Measurements from ENCODE around the gene CCL20.

DNA sequence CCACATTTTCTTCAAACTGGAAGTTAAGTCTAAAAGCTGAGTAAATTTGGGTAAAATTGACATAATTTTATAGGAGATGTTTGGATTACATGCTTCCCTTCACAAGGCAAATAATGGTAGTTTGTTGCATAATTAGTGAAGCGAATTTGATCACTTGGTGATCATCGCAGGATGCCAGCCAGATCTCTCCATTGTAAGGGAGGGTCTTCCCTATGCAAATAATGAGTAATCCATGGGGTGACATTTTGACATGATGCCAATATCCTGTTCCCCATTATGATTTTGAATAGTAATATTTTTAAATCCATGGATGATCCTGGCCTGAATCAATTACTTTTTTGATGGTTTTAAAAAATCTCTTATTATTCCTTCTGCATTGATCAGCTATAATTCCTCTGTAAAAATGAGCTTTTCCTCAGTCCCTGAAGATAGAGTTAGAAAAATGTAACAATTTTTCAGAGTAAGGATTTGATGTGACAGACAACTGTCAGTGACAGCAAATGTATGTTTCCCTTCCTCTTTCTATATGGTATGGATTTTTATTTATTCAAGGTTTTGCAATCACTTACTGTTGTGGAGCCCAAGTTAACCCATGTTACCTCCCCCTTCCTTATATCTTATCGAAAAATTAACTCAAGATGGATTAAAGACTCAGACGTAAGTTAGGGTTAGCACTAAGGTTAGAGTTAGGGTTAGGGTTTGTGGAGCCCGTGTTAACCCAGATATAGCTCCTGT lies 21.4 kb downstream of the CCL20 start:
- no peak for TF ChIP-seq MAF1 (CRISPR knock-in tag; IDR thresholded peaks at IDR 0.05; ENCODE audit: borderline replicate concordance)
- TF ChIP-seq, protein P1, sequence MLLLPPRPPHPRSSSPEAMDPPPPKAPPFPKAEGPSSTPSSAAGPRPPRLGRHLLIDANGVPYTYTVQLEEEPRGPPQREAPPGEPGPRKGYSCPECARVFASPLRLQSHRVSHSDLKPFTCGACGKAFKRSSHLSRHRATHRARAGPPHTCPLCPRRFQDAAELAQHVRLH (CRISPR knock-in tag; IDR thresholded peaks at IDR 0.05; ENCODE audit: borderline replicate concordance, low read depth): no peak
- TF ChIP-seq, protein P2, sequence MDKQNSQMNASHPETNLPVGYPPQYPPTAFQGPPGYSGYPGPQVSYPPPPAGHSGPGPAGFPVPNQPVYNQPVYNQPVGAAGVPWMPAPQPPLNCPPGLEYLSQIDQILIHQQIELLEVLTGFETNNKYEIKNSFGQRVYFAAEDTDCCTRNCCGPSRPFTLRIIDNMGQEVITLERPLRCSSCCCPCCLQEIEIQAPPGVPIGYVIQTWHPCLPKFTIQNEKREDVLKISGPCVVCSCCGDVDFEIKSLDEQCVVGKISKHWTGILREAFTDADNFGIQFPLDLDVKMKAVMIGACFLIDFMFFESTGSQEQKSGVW (CRISPR knock-in tag; IDR thresholded peaks at IDR 0.05; ENCODE audit: borderline replicate concordance): no peak
- TF ChIP-seq POLR2AphosphoS5 (IDR thresholded peaks at IDR 0.05; ENCODE audit: low read depth, low read length): no peak
- no peak for TF ChIP-seq ZNF121 (CRISPR knock-in tag; IDR thresholded peaks at IDR 0.05)
- no peak for TF ChIP-seq FOXJ3 (CRISPR knock-in tag; IDR thresholded peaks at IDR 0.05; ENCODE audit: borderline replicate concordance)
- no peak for TF ChIP-seq YEATS2 (CRISPR knock-in tag; IDR thresholded peaks at IDR 0.05; ENCODE audit: borderline replicate concordance)
- TF ChIP-seq, protein P3, sequence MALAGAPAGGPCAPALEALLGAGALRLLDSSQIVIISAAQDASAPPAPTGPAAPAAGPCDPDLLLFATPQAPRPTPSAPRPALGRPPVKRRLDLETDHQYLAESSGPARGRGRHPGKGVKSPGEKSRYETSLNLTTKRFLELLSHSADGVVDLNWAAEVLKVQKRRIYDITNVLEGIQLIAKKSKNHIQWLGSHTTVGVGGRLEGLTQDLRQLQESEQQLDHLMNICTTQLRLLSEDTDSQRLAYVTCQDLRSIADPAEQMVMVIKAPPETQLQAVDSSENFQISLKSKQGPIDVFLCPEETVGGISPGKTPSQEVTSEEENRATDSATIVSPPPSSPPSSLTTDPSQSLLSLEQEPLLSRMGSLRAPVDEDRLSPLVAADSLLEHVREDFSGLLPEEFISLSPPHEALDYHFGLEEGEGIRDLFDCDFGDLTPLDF (CRISPR knock-in tag; IDR thresholded peaks at IDR 0.05): no peak
- TF ChIP-seq, protein P4, sequence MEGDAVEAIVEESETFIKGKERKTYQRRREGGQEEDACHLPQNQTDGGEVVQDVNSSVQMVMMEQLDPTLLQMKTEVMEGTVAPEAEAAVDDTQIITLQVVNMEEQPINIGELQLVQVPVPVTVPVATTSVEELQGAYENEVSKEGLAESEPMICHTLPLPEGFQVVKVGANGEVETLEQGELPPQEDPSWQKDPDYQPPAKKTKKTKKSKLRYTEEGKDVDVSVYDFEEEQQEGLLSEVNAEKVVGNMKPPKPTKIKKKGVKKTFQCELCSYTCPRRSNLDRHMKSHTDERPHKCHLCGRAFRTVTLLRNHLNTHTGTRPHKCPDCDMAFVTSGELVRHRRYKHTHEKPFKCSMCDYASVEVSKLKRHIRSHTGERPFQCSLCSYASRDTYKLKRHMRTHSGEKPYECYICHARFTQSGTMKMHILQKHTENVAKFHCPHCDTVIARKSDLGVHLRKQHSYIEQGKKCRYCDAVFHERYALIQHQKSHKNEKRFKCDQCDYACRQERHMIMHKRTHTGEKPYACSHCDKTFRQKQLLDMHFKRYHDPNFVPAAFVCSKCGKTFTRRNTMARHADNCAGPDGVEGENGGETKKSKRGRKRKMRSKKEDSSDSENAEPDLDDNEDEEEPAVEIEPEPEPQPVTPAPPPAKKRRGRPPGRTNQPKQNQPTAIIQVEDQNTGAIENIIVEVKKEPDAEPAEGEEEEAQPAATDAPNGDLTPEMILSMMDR (CRISPR knock-in tag; IDR thresholded peaks at IDR 0.05): no peak
- no peak for TF ChIP-seq FLYWCH1 (CRISPR knock-in tag; IDR thresholded peaks at IDR 0.05)
- no peak for TF ChIP-seq ZNF547 (CRISPR knock-in tag; IDR thresholded peaks at IDR 0.05)
